Measurements from ENCODE around the gene CDH23.
A peak's percentile ranks its signal among the peaks of the same experiment; 100 is the strongest.

The CDH23 gene

GRCh38 chr10:71831646-71832552, 435.2 kb downstream of the CDH23 start:
- DNase-seq = no peak

GRCh38 chr10:71832967-71833366, 436.2 kb downstream of the CDH23 start:
- no peak for DNase-seq

GRCh38 chr10:71833451-71834342, 437.0 kb downstream of the CDH23 start:
- DNase-seq = no peak

GRCh38 chr10:71834343-71834674, 437.6 kb downstream of the CDH23 start:
- no peak for DNase-seq

GRCh38 chr10:71835671-71836595, 439.2 kb downstream of the CDH23 start:
- peak; percentile 82 for DNase-seq

GRCh38 chr10:71836596-71836974, 439.9 kb downstream of the CDH23 start:
- DNase-seq = no peak

- no peak for DNase-seq
Measured at GRCh38 chr10:71837098-71837827, 440.5 kb downstream of the CDH23 start.

GRCh38 chr10:71838264-71839211, 441.8 kb downstream of the CDH23 start:
- no peak for DNase-seq

- no peak for DNase-seq
Measured at GRCh38 chr10:71840177-71840957, 443.6 kb downstream of the CDH23 start.

- DNase-seq = no peak
Measured at GRCh38 chr10:71840958-71841335, 444.2 kb downstream of the CDH23 start.

GRCh38 chr10:71842422-71842821, 445.7 kb downstream of the CDH23 start:
- DNase-seq = no peak

- DNase-seq = no peak
Measured at GRCh38 chr10:71842856-71843686, 446.4 kb downstream of the CDH23 start.

- no peak for DNase-seq
Measured at GRCh38 chr10:71844084-71844483, 447.4 kb downstream of the CDH23 start.

GRCh38 chr10:71844695-71845094, 448.0 kb downstream of the CDH23 start:
- no peak for DNase-seq

GRCh38 chr10:71845410-71846405, 449.0 kb downstream of the CDH23 start:
- no peak for DNase-seq

GRCh38 chr10:71846816-71847215, 450.1 kb downstream of the CDH23 start:
- peak; percentile 32 for DNase-seq

- no peak for DNase-seq
Measured at GRCh38 chr10:71847418-71847817, 450.7 kb downstream of the CDH23 start.
